ENCODE data around the gene BARX2.

Gene BARX2

GRCh38 chr11:129484068-129484467 lies 108.4 kb downstream of the BARX2 start:
- TF ChIP-seq, protein P1, sequence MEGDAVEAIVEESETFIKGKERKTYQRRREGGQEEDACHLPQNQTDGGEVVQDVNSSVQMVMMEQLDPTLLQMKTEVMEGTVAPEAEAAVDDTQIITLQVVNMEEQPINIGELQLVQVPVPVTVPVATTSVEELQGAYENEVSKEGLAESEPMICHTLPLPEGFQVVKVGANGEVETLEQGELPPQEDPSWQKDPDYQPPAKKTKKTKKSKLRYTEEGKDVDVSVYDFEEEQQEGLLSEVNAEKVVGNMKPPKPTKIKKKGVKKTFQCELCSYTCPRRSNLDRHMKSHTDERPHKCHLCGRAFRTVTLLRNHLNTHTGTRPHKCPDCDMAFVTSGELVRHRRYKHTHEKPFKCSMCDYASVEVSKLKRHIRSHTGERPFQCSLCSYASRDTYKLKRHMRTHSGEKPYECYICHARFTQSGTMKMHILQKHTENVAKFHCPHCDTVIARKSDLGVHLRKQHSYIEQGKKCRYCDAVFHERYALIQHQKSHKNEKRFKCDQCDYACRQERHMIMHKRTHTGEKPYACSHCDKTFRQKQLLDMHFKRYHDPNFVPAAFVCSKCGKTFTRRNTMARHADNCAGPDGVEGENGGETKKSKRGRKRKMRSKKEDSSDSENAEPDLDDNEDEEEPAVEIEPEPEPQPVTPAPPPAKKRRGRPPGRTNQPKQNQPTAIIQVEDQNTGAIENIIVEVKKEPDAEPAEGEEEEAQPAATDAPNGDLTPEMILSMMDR (IDR thresholded peaks at IDR 0.05; ENCODE audit: control insufficient read depth, insufficient read depth, low read depth, low read length, missing control alignments) = no peak
- H3K4me3 ChIP-seq (ENCODE audit: control insufficient read depth, low read depth, low read length) = no peak overlapping the region

DNA sequence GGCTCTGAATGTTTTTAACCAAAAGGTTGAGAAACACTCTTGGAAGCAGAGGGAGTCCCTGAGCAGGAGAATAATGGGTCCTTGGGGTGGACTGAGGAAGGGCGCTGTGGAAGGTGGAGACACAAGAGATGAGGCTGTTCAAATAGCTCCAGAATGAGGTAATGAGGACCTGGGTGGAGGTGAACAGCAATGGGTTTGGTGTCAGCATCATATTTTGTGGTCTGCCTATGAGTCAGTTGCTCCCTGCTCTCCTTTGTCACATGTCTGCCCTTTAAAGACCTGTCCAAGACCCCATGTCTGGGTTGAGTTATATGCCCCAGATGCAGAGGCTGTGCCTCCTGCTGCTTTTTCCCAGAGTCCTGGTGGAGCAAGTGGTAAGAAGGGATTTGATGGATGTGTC lies 113.6 kb downstream of the BARX2 start:
- TF ChIP-seq, protein P1 (IDR thresholded peaks at IDR 0.05; ENCODE audit: control insufficient read depth, insufficient read depth, low read depth, low read length, missing control alignments) = no peak
- DNase-seq (ENCODE audit: low read depth) = no peak
- no peak overlapping the region for H3K4me3 ChIP-seq (ENCODE audit: control insufficient read depth, low read depth, low read length)

More at GRCh38 chr11:129484068-129484467, 108.4 kb downstream of the BARX2 start:
- DNase-seq (ENCODE audit: low read depth) = no peak

GRCh38 chr11:129490004-129490403 lies 114.4 kb downstream of the BARX2 start:
- TF ChIP-seq, protein P1 (IDR thresholded peaks at IDR 0.05; ENCODE audit: control insufficient read depth, insufficient read depth, low read depth, low read length, missing control alignments) = no peak
- H3K4me3 ChIP-seq (ENCODE audit: control insufficient read depth, low read depth, low read length) = no peak overlapping the region
- no peak for DNase-seq (ENCODE audit: low read depth)

- H3K4me3 ChIP-seq (ENCODE audit: control insufficient read depth, low read depth, low read length) = no peak overlapping the region
- no peak for DNase-seq (ENCODE audit: low read depth)
- TF ChIP-seq, protein P1 (IDR thresholded peaks at IDR 0.05; ENCODE audit: control insufficient read depth, insufficient read depth, low read depth, low read length, missing control alignments) = no peak
These were observed 118.1 kb downstream of the BARX2 start for GRCh38 chr11:129493746-129494145.

Data from AG09309 (cell line).